SK-N-SH (cell line): ENCODE data around the gene SZRD1. TPM values are rescaled to one million over a fixed set of nuclear protein-coding genes. Genes with fewer than 3 reads are reported as not detected.

Experiments used
- CTCF ChIA-PET: fragments of 300-600, 350-600 bp; formaldehyde crosslinking; extraction: SDS; loops from one replicate; lab custom pipeline; 2021; lab: Yijun Ruan, JAX
- POLR2A ChIA-PET: fragments of 350-600 bp; sonication (Branson Sonifier 250); formaldehyde crosslinking; extraction: SDS; loops from one replicate; lab custom pipeline; 2020; ENCODE audit warnings: antibody characterized with exemption, inconsistent platforms; lab: Yijun Ruan, JAX
- DNase-seq: peaks from one replicate; pipeline ENCODE4 v3.0.0; 2012
- H2AFZ ChIP-seq: fragments of 200-600 bp; sonication (generic); 2 replicates; pipeline ENCODE4 v1.8.1; 2016; ENCODE audit warnings: antibody characterized with exemption, mild to moderate bottlenecking, low read depth
- H3F3A ChIP-seq: fragments of 200-600 bp; sonication (generic); replicated peaks from 2 replicates; pipeline ENCODE3; 2016; ENCODE audit warnings: antibody characterized with exemption, mild to moderate bottlenecking; ENCODE audit not compliant: insufficient read depth
- H3K27ac ChIP-seq, 2 experiments: fragments of 200-500 bp in 1 of 2; fragments of 200-600 bp in 1 of 2; sonication (Bioruptor generic) in 1 of 2; sonication (generic), shearing (Covaris generic) in 1 of 2; 2 replicates each; pipeline versions ENCODE4 v1.5.1 to v1.6.1; 2014 to 2016; ENCODE audit warnings: low read depth in 2 of 2, inconsistent platforms in 1 of 2, low read length in 1 of 2, mild to moderate bottlenecking in 1 of 2, mixed read lengths in 1 of 2
- H3K27me3 ChIP-seq: fragments of 200-600 bp; sonication (generic), shearing (Covaris generic); 2 replicates; pipeline ENCODE4 v1.6.1; 2016; ENCODE audit warnings: mixed run types; ENCODE audit not compliant: insufficient read depth
- H3K36me3 ChIP-seq, 2 experiments: fragments of 200-500 bp in 1 of 2; fragments of 200-600 bp in 1 of 2; sonication (Bioruptor generic) in 1 of 2; sonication (generic) in 1 of 2; replicated peaks in 1 of 2; 2 replicates each; pipeline versions ENCODE3 to v1.5.1; 2014 to 2016; ENCODE audit warnings: low read length in 1 of 2, mild to moderate bottlenecking in 1 of 2; ENCODE audit not compliant: insufficient read depth in 2 of 2, control insufficient read depth in 1 of 2
- H3K4me1 ChIP-seq, 2 experiments: fragments of 200-500 bp in 1 of 2; fragments of 200-600 bp in 1 of 2; sonication (Bioruptor generic) in 1 of 2; sonication (generic), shearing (Covaris generic) in 1 of 2; 2 replicates each; pipeline versions ENCODE4 v1.5.1 to v1.6.1; 2014 to 2016; ENCODE audit warnings: low read depth in 1 of 2, low read length in 1 of 2, mixed run types in 1 of 2; ENCODE audit not compliant: insufficient read depth in 2 of 2, control insufficient read depth in 1 of 2
- H3K4me2 ChIP-seq: fragments of 200-600 bp; sonication (generic), shearing (Covaris generic); 2 replicates; pipeline ENCODE4 v1.6.1; 2017; ENCODE audit warnings: mixed run types
- H3K4me3 ChIP-seq, 2 experiments: fragments of 200-500 bp in 1 of 2; fragments of 200-600 bp in 1 of 2; sonication (Bioruptor generic) in 1 of 2; sonication (generic), shearing (Covaris generic) in 1 of 2; 2 replicates each; pipeline versions ENCODE4 v1.5.1 to v1.8.1; 2014 to 2016; ENCODE audit warnings: low read depth in 2 of 2, inconsistent platforms in 1 of 2, low read length in 1 of 2, mild to moderate bottlenecking in 1 of 2, mixed read lengths in 1 of 2, moderate library complexity in 1 of 2
- H3K79me2 ChIP-seq: fragments of 200-600 bp; sonication (generic); 2 replicates; pipeline ENCODE4 v1.8.1; 2017; ENCODE audit warnings: mild to moderate bottlenecking; ENCODE audit not compliant: insufficient read depth
- H3K9ac ChIP-seq: fragments of 200-600 bp; sonication (generic); 2 replicates; pipeline ENCODE4 v1.6.1; 2017; ENCODE audit warnings: mixed run types
- H3K9me2 ChIP-seq: fragments of 200-600 bp; sonication (generic); 2 replicates; pipeline ENCODE4 v1.6.1; 2017; ENCODE audit warnings: mixed run types
- H3K9me3 ChIP-seq: fragments of 200-600 bp; sonication (generic); 2 replicates; pipeline ENCODE4 v1.6.1; 2017; ENCODE audit warnings: mixed run types, mild to moderate bottlenecking, moderate library complexity
- H4K20me1 ChIP-seq: fragments of 200-600 bp; sonication (generic); 2 replicates; pipeline ENCODE4 v1.6.1; 2017; ENCODE audit warnings: mild to moderate bottlenecking, mixed run types; ENCODE audit not compliant: insufficient read depth
- ELF1 ChIP-seq: IDR thresholded peaks from 2 replicates; pipeline ENCODE4 v1.4.0; 2012
- EZH2phosphoT487 ChIP-seq: fragments of 200-600 bp; sonication (generic); IDR thresholded peaks from 2 replicates; pipeline ENCODE4 v1.6.1; 2017; ENCODE audit warnings: low read depth, mixed run types, mild to moderate bottlenecking, antibody characterized with exemption, moderate library complexity, borderline replicate concordance
- FOSL2 ChIP-seq: IDR thresholded peaks from 2 replicates; pipeline ENCODE4 v1.4.0; 2012; ENCODE audit warnings: low read depth, mild to moderate bottlenecking, moderate library complexity, borderline replicate concordance
- GABPA ChIP-seq: IDR thresholded peaks from 2 replicates; pipeline ENCODE4 v1.4.0; 2012; ENCODE audit warnings: low read depth, mild to moderate bottlenecking
- MEF2A ChIP-seq: IDR thresholded peaks from 2 replicates; pipeline ENCODE4 v1.4.0; 2012; ENCODE audit warnings: low read depth, borderline replicate concordance
- MXI1 ChIP-seq: IDR thresholded peaks from 2 replicates; pipeline ENCODE4 v1.6.1; 2012; ENCODE audit warnings: mild to moderate bottlenecking, low read depth, low read length, improper control_type of control experiment
- NFIC ChIP-seq: IDR thresholded peaks from 2 replicates; pipeline ENCODE4 v1.4.0; 2012; ENCODE audit warnings: borderline replicate concordance
- POLR2AphosphoS5 ChIP-seq: IDR thresholded peaks from 2 replicates; pipeline ENCODE4 v1.6.1; 2012; ENCODE audit warnings: low read depth, low read length
- RAD21 ChIP-seq: IDR thresholded peaks from 2 replicates; pipeline ENCODE4 v1.6.1; 2012; ENCODE audit warnings: mild to moderate bottlenecking, low read length
- RCOR1 ChIP-seq: fragments of 150-350 bp; IDR thresholded peaks from 2 replicates; pipeline ENCODE4 v1.6.1; 2017; ENCODE audit warnings: antibody characterized with exemption, low read length
- RFX5 ChIP-seq: IDR thresholded peaks from 2 replicates; pipeline ENCODE4 v1.6.1; 2012; ENCODE audit warnings: mild to moderate bottlenecking, improper control_type of control experiment, low read length
- SMC3 ChIP-seq: IDR thresholded peaks from 2 replicates; pipeline ENCODE4 v1.6.1; 2012; ENCODE audit warnings: low read depth, low read length, improper control_type of control experiment
- TAF1 ChIP-seq: IDR thresholded peaks from 2 replicates; pipeline ENCODE4 v1.6.1; 2012; ENCODE audit warnings: low read depth, mild to moderate bottlenecking, low read length, moderate library complexity, borderline replicate concordance
- TCF12 ChIP-seq: IDR thresholded peaks from 2 replicates; pipeline ENCODE4 v1.4.0; 2012
- TEAD4 ChIP-seq: IDR thresholded peaks from 2 replicates; pipeline ENCODE4 v1.4.0; 2012; ENCODE audit warnings: mild to moderate bottlenecking, borderline replicate concordance; ENCODE audit not compliant: insufficient read depth
- WGBS: methylation state at CpG from one replicate; pipeline ENCODE4 v1.1.6; 2017; ENCODE audit warnings: low lambda C conversion rate; 5-methylcytosine and 5-hydroxymethylcytosine counted together
- polyA plus RNA-seq, 3 experiments: library from polyadenylated mRNA; depleted of rRNA; stranded (reverse); fragments of >200 nt; gene quantifications; 2 replicates each; pipeline ENCODE4 v1.2.3, GENCODE V29; 2012
- TF ChIP-seq, protein P1 (sequence below): IDR thresholded peaks from 2 replicates; pipeline ENCODE4; 2012
- TF ChIP-seq, protein P2 (sequence below): IDR thresholded peaks from 2 replicates; pipeline ENCODE4 v1.4.0; 2012; ENCODE audit warnings: low read depth, borderline replicate concordance
- TF ChIP-seq, protein P3 (sequence below): fragments of 200-600 bp; sonication (generic); IDR thresholded peaks from 2 replicates; pipeline ENCODE4 v1.6.1; 2017; ENCODE audit warnings: antibody characterized with exemption, mild to moderate bottlenecking, moderate library complexity
- TF ChIP-seq, protein P4 (sequence below): IDR thresholded peaks from 2 replicates; pipeline ENCODE4 v1.4.0; 2012; ENCODE audit warnings: low read depth, borderline replicate concordance
- TF ChIP-seq, protein P5 (sequence below): fragments of 150-350 bp; IDR thresholded peaks from 2 replicates; pipeline ENCODE4 v1.6.1; 2017; ENCODE audit warnings: antibody characterized with exemption, low read length, low read depth, borderline replicate concordance

SZRD1 gene
- polyA plus RNA-seq, 1 of the 3 experiments (the other 2 are of a cell fraction), result 119 TPM

DNA sequence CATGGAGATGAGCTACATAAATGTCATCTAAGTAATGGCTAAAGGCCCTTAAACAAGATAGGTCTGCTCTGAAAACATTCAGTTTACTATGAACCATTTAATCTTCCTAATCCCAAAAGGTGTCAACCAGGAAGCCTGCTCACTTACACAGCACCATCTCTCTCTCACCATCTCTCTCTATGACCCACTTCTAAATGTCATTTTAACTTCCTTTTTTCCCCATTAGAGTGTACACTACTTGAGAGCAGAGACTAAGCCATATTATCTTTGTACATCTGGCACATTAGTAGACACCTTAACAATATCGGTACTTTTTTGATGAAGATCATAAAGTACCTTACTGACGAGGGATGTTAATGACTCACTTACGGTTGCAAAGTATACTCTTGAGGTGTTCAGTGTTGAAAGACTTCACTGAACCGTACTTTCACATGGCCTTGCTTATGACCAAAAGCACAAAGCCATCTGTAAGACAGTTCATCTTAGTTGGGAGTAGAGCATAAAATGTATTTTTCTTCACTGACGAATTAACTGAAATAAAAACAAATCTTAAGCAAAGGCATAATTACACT, 40.1 kb upstream of the SZRD1 start:
- CTCF ChIA-PET, result interaction anchor here (1.4 kb wide), 1 partner anchor 37 kb away, joined by 6 read pairs; no protein-coding TSS in a partner anchor
- Histone ChIP-seq H3K9me3 (no peaks in the 10 kb centered on the region), H3K36me3 (no peaks in the 10 kb centered on the region), H3K27ac (no peak overlapping the region), H3K4me1 (peaks cover 0 to 6% of the 10 kb centered on the region in 2 experiments; a peak in 1 of 4 replicates), H3F3A (peaks cover 17% of the 10 kb centered on the region), H3K27me3 (no peaks in the 10 kb centered on the region), H3K4me3 (no peak overlapping the region), H3K4me2 (no peak overlapping the region), H3K79me2 (peaks cover 90% of the 10 kb centered on the region), H2AFZ (no peak overlapping the region), H3K9ac (no peak overlapping the region), H3K9me2 (no peaks in the 10 kb centered on the region), H4K20me1 (peaks cover 25% of the 10 kb centered on the region)
- POLR2A ChIA-PET, result no interaction called here
- TF ChIP-seq, protein P1, sequence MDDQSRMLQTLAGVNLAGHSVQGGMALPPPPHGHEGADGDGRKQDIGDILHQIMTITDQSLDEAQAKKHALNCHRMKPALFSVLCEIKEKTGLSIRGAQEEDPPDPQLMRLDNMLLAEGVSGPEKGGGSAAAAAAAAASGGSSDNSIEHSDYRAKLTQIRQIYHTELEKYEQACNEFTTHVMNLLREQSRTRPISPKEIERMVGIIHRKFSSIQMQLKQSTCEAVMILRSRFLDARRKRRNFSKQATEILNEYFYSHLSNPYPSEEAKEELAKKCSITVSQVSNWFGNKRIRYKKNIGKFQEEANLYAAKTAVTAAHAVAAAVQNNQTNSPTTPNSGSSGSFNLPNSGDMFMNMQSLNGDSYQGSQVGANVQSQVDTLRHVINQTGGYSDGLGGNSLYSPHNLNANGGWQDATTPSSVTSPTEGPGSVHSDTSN, result no peak
- TF ChIP-seq RAD21, result no peak
- TF ChIP-seq MXI1, result no peak
- TF ChIP-seq NFIC, result no peak
- no peak for TF ChIP-seq TEAD4
- no peak for TF ChIP-seq RFX5
- TF ChIP-seq POLR2AphosphoS5, result no peak
- TF ChIP-seq, protein P2, sequence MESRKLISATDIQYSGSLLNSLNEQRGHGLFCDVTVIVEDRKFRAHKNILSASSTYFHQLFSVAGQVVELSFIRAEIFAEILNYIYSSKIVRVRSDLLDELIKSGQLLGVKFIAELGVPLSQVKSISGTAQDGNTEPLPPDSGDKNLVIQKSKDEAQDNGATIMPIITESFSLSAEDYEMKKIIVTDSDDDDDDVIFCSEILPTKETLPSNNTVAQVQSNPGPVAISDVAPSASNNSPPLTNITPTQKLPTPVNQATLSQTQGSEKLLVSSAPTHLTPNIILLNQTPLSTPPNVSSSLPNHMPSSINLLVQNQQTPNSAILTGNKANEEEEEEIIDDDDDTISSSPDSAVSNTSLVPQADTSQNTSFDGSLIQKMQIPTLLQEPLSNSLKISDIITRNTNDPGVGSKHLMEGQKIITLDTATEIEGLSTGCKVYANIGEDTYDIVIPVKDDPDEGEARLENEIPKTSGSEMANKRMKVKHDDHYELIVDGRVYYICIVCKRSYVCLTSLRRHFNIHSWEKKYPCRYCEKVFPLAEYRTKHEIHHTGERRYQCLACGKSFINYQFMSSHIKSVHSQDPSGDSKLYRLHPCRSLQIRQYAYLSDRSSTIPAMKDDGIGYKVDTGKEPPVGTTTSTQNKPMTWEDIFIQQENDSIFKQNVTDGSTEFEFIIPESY, result no peak
- TF ChIP-seq SMC3, result no peak
- TF ChIP-seq, protein P3, sequence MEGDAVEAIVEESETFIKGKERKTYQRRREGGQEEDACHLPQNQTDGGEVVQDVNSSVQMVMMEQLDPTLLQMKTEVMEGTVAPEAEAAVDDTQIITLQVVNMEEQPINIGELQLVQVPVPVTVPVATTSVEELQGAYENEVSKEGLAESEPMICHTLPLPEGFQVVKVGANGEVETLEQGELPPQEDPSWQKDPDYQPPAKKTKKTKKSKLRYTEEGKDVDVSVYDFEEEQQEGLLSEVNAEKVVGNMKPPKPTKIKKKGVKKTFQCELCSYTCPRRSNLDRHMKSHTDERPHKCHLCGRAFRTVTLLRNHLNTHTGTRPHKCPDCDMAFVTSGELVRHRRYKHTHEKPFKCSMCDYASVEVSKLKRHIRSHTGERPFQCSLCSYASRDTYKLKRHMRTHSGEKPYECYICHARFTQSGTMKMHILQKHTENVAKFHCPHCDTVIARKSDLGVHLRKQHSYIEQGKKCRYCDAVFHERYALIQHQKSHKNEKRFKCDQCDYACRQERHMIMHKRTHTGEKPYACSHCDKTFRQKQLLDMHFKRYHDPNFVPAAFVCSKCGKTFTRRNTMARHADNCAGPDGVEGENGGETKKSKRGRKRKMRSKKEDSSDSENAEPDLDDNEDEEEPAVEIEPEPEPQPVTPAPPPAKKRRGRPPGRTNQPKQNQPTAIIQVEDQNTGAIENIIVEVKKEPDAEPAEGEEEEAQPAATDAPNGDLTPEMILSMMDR, result no peak
- WGBS, result 93% methylated on average over 5 of the region's 5 CpGs
- DNase-seq, result no peak

DNA sequence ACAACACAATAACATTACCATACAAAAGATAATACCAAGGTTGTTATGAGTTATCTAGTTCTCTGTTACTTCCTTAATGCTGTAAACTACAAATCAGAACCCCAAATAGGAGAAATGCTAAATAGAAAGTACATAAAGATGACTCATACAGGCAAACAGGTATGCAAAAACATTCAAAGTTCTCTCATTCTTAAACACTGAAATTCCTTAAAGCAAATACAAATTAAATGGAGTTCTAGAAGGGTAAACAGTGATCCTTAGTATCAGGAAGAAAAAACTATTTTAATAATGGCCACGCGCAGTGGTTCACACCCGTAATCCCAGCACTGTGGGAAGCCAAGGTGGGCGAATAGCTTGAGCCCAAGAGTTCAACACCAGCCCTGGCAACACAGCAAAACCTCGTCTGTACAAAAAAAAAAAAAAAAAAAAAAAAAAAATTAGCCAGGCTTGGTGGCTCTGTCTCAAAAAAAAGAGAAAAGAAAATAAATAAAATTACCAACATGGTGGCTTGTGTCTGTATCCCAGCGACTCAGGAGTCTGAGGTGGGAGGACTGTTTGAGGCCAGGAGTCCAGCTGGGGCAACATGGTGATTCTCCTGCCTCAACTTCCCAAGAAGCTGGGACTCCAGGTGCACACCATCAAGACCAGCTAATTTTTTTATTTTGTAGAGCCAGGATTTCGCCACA, 32.2 kb upstream of the SZRD1 start:
- ChIA-PET CTCF (no interaction called here), POLR2A (interaction anchor here (0.5 kb wide), 1 partner anchor 12 kb away, joined by 4 read pairs; no protein-coding TSS in a partner anchor)
- Histone ChIP-seq H3K27ac (no peak overlapping the region), H3K79me2 (peaks cover 95% of the 10 kb centered on the region), H3K4me3 (no peak overlapping the region), H3K4me2 (no peak overlapping the region), H3K36me3 (no peaks in the 10 kb centered on the region), H2AFZ (no peak overlapping the region), H4K20me1 (peaks cover 51% of the 10 kb centered on the region), H3K27me3 (no peaks in the 10 kb centered on the region), H3K9me3 (no peaks in the 10 kb centered on the region), H3K9ac (no peak overlapping the region), H3F3A (peaks cover 6% of the 10 kb centered on the region), H3K4me1 (0 out of 4 replicates have a peak, but pooled peaks cover 0 to 5% of the 10 kb centered on the region in 2 experiments), H3K9me2 (no peaks in the 10 kb centered on the region)
- 86% methylated on average over 7 of the region's 7 CpGs for WGBS
- no peak for DNase-seq
- TF ChIP-seq RCOR1, result no peak
- no peak for TF ChIP-seq EZH2phosphoT487
- TF ChIP-seq TAF1, result no peak
- TF ChIP-seq ELF1, result no peak
- TF ChIP-seq FOSL2, result no peak
- no peak for TF ChIP-seq MEF2A
- TF ChIP-seq TCF12, result no peak
- TF ChIP-seq GABPA, result no peak
- TF ChIP-seq, protein P4, sequence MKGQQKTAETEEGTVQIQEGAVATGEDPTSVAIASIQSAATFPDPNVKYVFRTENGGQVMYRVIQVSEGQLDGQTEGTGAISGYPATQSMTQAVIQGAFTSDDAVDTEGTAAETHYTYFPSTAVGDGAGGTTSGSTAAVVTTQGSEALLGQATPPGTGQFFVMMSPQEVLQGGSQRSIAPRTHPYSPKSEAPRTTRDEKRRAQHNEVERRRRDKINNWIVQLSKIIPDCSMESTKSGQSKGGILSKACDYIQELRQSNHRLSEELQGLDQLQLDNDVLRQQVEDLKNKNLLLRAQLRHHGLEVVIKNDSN, result no peak
- TF ChIP-seq, protein P5, sequence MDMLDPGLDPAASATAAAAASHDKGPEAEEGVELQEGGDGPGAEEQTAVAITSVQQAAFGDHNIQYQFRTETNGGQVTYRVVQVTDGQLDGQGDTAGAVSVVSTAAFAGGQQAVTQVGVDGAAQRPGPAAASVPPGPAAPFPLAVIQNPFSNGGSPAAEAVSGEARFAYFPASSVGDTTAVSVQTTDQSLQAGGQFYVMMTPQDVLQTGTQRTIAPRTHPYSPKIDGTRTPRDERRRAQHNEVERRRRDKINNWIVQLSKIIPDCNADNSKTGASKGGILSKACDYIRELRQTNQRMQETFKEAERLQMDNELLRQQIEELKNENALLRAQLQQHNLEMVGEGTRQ, result no peak
